HG03469 (cell line): ENCODE data around the gene TAS2R39.
"Not testable (repeated sequence)": the region's sequence is repeated elsewhere in the genome, so short reads cannot be mapped to it uniquely, and the experiment has no call there.

ENCODE experiments used
- ATAC-seq: cut with Tn5 transposase; IDR thresholded peaks from one replicate; pipeline ENCODE4 v1.9.1; 2021; ENCODE audit warnings: mild to moderate bottlenecking, moderate library complexity, moderate number of reproducible peaks; ENCODE audit not compliant: unreplicated experiment

TAS2R39 gene

DNA sequence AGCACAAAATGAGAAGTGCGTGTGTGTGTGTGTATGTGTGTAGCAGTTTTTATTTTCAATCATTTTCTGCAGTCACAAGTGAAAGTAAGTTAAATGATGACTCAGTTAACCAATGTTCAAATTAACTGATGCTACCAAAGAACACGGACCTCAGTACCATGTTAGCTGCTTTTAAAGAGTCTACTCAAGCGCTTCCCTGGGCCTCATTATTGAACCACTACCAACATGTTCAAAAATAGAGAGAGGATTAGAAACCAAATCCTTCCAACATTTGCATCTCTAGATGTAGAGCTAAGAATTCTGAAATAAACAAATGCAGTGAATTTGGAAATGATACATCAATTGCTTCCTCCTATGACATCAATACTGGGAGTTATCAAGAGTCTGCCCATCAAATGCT lies at the start of gene TAS2R39:
Gene TAS2R39 (plus strand): TSS at position 396 of the 400 bp plus-strand sequence. CDS start 0 bp downstream, at position 396.
- no peak for ATAC-seq

GRCh38 chr7:143147070-143147469 lies 36.1 kb upstream of the TAS2R39 start:
- ATAC-seq = no peak

DNA sequence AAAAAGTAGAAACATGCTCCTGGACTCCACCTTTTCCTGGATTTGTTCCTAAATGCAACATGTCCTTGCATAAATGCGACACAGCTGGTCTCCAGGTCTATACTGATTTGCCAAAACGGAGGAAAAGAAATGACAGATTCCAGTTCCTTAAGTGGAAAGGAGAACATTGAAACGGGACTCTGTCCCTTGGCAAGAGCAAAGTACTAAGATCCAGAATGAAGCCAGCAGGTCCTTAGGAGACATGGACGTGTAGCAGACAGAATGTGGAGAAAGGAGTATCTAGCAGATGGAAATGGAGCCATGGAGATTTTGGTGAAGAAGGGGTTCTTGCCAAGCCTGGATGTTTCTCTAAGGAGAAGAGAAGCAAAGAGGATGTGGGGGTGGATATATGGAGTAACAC lies 35.2 kb upstream of the TAS2R39 start:
- ATAC-seq = no peak

- no peak for ATAC-seq
Observed at GRCh38 chr7:143148651-143149050, 34.6 kb upstream of the TAS2R39 start.

DNA sequence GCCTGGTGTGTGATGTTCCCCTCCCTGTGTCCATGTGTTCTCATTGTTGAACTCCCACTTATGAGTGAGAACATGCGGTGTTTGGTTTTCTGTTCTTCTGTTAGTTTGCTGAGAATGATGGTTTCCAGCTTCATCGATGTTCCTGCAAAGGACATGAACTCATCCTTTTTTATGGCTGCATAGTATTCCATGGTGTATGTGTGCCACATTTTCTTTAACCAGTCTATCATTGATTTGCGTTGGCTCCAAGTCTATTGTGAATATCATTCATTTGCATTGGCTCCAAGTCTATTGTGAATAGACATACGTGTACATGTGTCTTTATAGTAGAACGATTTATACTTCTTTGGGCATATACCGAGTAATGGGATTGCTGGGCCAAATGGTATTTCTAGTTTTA lies 32.5 kb upstream of the TAS2R39 start:
- ATAC-seq = not testable (repeated sequence)

- ATAC-seq = not testable (repeated sequence)
Observed at GRCh38 chr7:143158617-143159016, 24.6 kb upstream of the TAS2R39 start.

- ATAC-seq = no peak
Observed at GRCh38 chr7:143171697-143172096, 11.5 kb upstream of the TAS2R39 start.

GRCh38 chr7:143172354-143172753 lies 10.9 kb upstream of the TAS2R39 start:
- no peak for ATAC-seq

GRCh38 chr7:143176128-143176527 lies 7.1 kb upstream of the TAS2R39 start:
- ATAC-seq = no peak

- ATAC-seq = no peak
Observed at GRCh38 chr7:143177374-143178119, 5.7 kb upstream of the TAS2R39 start.

- ATAC-seq = not testable (repeated sequence)
Observed at GRCh38 chr7:143180771-143181170, 2.4 kb upstream of the TAS2R39 start.

GRCh38 chr7:143181349-143181748 lies 1.9 kb upstream of the TAS2R39 start:
- no peak for ATAC-seq

- ATAC-seq = no peak
Observed at GRCh38 chr7:143185551-143185950, 2.3 kb downstream of the TAS2R39 start.

DNA sequence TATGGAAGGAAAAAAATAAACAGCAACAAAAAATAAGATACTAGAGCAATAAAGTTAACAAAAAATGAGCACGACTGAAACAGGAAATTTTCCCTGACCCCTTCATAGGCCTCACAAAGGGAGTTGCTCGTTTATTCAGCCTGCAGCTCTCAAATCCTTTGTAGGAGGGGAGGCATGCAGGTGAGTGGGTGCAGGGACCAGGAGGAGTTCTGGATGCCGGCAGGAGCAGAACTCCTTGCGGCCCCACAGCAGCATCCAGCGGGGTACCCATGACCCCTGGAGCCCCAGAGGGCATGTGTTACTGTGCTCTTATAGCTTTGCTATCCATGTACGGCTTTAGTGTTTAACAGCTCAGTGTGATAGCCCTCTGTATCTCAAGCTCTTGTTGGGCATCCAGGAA lies 5.8 kb downstream of the TAS2R39 start:
- no peak for ATAC-seq

DNA sequence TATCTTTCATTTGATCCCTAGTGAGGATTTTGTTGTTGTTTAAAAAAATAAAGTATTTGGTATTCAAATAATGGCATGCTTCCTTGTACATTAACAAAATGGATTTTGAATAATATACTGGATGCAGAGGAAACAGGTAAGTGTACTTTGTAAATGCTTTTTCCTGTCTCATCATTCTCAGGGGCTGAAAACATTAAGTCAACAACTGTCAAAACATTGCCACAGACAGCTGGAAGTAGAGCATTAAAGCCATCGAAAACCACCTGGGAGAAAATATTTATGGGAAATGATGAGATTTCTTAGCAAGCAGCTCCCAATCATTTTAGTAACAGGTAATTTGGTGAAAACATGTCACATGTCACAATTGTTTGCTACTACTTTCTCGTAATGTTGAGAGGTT lies 10.7 kb downstream of the TAS2R39 start:
- no peak for ATAC-seq

DNA sequence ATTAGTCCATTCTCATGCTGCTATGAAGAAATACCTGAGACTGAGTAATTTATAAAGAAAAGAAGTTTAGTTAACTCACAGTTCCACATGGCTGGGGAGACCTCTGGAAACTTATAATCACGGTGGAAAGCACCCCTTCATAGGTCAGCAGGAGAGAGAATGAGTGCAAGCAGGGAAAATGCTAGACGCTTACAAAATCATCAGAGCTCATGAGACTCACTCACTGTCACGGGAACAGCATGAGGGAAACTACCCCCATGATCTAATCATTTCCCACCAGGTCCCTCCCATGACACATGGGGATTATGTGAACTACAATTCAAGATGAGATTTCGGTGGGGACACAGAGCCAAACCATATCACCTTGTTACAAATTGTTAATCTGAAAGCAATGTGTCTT lies 15.8 kb downstream of the TAS2R39 start:
- no peak for ATAC-seq

DNA sequence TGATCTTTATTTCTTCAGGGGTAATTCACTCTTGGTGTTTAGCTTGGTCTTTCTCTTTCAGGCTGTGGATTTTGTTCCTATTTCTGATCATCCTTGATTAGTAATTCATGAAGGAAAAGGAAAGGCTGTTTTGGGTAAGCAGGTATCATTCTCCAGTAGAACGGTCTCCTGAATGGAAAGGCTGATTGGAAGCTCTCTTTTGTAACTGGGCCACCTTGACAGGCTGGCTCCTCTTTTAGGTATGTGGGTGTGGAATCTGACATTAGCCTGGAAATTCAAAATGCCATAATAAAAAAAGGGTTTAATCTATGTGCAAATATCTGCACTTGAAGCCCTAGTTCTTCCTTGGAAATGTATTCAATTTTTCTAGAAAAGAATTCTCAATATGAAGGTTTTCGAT lies 18.9 kb downstream of the TAS2R39 start:
- no peak for ATAC-seq

- ATAC-seq = no peak
Observed at GRCh38 chr7:143203386-143203785, 20.2 kb downstream of the TAS2R39 start.

DNA sequence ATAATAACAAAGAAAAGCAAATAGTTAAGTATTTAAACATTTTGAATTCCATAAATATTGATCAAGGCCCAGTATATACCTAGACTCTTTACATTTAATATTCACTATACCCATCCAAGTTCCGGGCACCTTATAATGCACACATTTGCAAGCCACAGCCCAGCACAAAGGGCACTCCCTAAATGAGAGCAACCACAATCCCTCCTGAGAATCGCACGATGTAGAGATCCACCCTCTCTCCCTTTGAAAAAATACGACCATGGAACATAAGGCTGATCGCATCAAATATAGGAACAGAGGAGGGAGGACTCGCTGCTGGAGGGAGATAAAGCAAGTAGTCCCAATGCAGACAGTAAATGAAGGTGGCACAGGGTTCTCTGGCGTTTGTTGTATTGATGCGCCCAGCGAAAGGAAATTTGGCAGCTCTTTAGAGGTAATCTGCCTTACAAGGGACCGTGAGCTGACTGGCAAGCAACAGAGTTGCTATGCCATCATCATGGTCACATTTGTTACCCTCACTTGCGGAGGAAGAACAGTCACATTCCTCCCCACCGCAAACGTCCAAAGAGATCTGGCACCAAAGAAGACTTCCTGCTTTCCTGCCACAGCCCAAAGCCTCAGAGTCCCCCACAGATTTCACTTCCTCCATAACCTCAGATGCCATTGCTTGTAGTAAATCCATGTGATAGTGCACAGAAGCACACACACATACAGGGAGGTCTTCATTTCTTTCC lies 22.5 kb downstream of the TAS2R39 start:
- peak; percentile 87 for ATAC-seq

DNA sequence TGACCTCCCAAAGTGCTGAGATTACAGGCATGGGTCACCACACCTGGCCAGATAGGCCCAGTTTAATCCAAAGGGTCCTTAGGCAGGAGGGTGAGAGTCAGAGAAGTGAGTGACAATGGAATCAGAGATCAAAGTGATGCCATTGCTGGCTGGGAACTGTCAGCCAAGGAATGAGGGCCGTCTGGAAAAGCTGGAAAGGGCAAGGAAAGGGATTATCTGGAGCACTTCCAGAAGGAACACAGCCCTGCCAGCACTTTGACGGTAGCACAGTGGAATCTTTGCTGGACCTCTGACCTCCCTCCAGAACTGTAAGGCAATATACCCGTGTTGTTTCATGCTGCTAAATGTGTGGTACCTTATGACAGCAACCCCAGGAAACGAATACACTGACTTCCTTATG lies 27.3 kb downstream of the TAS2R39 start:
- ATAC-seq = no peak

- ATAC-seq = not testable (repeated sequence)
Observed at GRCh38 chr7:143213478-143213877, 30.3 kb downstream of the TAS2R39 start.
